ENCODE results near the gene LGALS9C. TPM values are rescaled to one million over a fixed set of nuclear protein-coding genes. Genes with fewer than 3 reads are reported as not detected.
"Not testable (repeated sequence)": the region's sequence is repeated elsewhere in the genome, so short reads cannot be mapped to it uniquely, and the experiment has no call there.

Gene LGALS9C
- total and polyA plus RNA-seq, 9 donors: 0.26 TPM; not detected in 8

DNA sequence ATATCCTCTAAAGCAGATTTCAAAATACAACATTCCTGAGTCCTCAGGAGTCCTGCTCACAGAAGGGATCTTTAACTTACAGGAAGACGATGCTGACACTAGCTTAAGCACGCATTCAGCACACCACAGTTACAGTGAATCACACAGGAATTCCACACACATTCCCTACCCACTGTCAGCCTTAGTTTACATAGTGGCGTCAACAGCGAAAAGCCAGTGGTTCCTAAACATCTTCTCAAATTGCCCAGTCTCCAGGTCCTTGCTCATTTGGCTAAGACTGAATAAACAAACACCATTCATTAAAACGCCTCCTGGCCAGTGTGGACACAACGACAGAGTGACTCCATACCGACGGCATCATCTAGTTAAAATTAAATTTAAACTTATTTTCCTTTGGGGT lies 17.6 kb upstream of the LGALS9C start:
- no CpG with 5 or more reads among the region's 8 CpGs for WGBS (ENCODE audit: insufficient coverage)
- H3K27me3 ChIP-seq (ENCODE audit: control insufficient read depth, insufficient read depth, low read length); H3K36me3 ChIP-seq (ENCODE audit: control insufficient read depth, insufficient read depth, low read length); H3K4me1 ChIP-seq (ENCODE audit: control insufficient read depth, insufficient read depth, low read length); H3K27ac ChIP-seq (ENCODE audit: low read length); H3K4me3 ChIP-seq (ENCODE audit: low read length); H3K9me3 ChIP-seq (replicated peaks; ENCODE audit: control insufficient read depth, low read depth, low read length): not testable (repeated sequence)
- peak; percentile 0 for DNase-seq

DNA sequence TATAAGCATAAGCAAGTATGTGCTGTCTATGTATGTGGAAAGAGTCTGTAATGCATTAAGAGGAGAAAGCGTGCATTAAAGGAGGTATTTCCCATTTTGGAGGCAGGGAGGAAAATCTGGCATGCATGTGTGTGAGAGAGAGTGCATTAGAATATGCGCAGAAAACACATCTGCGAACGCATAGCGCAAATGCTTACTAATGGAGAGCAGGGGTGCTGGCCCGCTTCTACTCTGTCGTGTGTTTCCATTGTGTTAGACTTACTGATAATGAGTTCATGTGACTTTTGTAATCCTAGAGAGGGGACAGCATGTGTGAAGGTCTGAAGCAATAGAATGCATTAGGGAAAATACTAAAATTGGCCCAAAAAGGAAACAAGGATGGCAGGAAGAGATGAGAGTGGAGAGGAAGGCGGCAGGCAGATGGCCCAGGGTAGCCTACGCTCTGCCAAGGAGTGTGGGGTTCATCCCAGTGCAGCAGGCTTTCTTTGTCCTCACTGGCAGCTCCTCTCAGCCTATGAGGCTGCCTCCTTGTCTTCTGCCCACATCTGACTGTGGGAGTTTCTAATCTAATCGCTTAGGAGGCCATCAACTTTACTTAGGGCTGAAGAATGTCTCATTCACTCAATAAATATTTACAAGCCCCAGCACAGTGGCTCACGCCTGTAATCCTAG lies 12.6 kb upstream of the LGALS9C start:
- H3K36me3 ChIP-seq (ENCODE audit: control insufficient read depth, insufficient read depth, low read length); H3K27ac ChIP-seq (ENCODE audit: low read length); H3K9me3 ChIP-seq (replicated peaks; ENCODE audit: control insufficient read depth, low read depth, low read length); H3K4me3 ChIP-seq (ENCODE audit: low read length); H3K27me3 ChIP-seq (ENCODE audit: control insufficient read depth, insufficient read depth, low read length); DNase-seq; H3K4me1 ChIP-seq (ENCODE audit: control insufficient read depth, insufficient read depth, low read length): not testable (repeated sequence)
- WGBS (ENCODE audit: insufficient coverage): 18% methylated on average over 3 of the region's 11 CpGs

DNA sequence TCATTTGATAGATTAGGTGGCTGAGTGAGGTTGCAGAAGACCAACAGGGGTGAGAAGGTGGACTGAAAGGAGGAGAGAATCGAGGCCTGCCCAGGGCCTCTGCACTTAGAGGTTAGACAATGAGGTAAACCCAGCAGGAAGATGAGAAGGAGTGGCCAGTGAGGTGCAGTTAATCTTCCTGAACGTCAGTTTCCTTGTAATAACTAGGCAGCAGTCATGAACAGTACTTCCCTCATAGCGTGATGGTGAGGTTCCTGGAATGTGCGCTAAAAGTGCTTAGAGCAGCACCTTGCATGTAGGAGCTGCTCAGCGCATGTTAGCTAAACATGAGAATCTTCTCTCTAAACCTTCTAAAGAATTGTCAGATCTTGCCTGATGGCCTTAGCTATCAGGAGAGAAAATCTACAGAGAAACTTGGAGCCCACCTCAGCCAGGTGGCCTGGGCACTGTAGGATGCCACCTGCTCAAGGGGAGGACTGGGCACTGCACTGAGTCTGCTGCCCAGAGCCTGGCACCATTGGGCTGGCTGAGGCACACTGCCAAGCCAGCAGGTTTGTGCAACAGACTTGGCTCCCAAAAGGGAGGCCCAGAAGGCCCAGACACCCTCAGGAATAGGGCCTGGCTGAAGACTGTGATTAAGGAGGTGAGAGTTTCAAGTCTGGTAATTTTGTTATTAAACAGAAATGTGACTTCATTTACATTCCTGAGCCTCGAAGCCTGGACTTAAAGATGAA lies 10.2 kb upstream of the LGALS9C start:
- not testable (repeated sequence) for H3K9me3 ChIP-seq (replicated peaks; ENCODE audit: control insufficient read depth, low read depth, low read length); H3K4me3 ChIP-seq (ENCODE audit: low read length); DNase-seq; H3K4me1 ChIP-seq (ENCODE audit: control insufficient read depth, insufficient read depth, low read length); H3K27ac ChIP-seq (ENCODE audit: low read length); H3K36me3 ChIP-seq (ENCODE audit: control insufficient read depth, insufficient read depth, low read length); H3K27me3 ChIP-seq (ENCODE audit: control insufficient read depth, insufficient read depth, low read length)
- no CpG with 5 or more reads among the region's 6 CpGs for WGBS (ENCODE audit: insufficient coverage)

DNA sequence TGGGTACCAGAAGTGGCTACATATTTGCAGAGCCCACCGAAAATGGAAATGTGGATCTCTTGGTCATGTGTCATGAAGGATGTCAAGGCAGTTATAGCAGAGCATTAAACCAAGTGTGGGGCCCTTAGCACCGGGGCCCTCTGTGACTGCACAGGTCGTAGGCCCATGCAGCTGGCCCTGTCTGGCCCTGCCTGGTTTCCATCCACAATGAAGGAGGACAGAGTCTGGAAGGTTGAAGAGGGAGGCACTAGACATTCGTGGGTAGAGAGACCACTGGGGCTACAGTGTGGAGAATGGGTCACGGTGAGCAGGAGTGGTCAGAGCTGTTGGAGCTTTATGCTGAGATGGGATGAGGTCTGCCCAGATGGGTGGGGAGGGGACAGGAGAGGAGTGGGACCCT lies 9.6 kb upstream of the LGALS9C start:
- H3K27me3 ChIP-seq (ENCODE audit: control insufficient read depth, insufficient read depth, low read length); H3K4me1 ChIP-seq (ENCODE audit: control insufficient read depth, insufficient read depth, low read length); H3K9me3 ChIP-seq (replicated peaks; ENCODE audit: control insufficient read depth, low read depth, low read length); H3K27ac ChIP-seq (ENCODE audit: low read length); H3K36me3 ChIP-seq (ENCODE audit: control insufficient read depth, insufficient read depth, low read length); DNase-seq; H3K4me3 ChIP-seq (ENCODE audit: low read length): not testable (repeated sequence)
- WGBS (ENCODE audit: insufficient coverage): no CpG with 5 or more reads among the region's 5 CpGs

DNA sequence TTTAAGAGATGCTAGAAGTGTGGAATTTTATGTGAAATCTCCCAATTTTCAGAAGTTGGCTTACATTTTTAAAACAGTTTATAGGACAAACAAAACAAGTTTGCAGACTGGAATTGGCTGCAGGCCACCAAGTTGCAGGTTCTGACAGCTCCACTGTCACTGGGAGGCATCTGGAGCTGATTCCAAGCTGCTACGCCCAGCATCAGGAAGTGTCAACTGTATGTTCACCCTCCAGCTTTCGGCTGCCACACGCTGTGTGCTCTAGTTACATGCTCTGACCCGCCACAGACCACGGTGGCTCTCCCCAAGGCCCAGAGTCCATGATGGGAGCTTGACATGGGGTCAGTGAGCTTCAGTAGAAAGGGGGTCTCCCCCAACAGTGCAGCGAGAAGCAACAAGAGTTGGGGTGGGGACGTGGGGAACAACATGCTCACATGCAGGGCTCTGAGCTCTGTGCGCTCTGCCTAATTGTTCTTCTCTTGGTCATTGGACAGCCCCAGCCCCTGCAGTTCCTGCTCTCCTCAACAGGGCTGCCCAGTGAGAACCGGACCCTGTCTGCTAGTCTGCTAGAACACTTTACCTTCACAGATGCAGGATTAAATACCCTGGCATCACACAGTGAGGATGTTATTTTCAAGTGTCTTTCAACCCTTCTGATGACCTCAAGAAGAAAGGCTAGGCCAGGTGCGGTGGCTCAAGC lies 8.0 kb upstream of the LGALS9C start:
- DNase-seq; H3K36me3 ChIP-seq (ENCODE audit: control insufficient read depth, insufficient read depth, low read length); H3K4me3 ChIP-seq (ENCODE audit: low read length); H3K4me1 ChIP-seq (ENCODE audit: control insufficient read depth, insufficient read depth, low read length); H3K9me3 ChIP-seq (replicated peaks; ENCODE audit: control insufficient read depth, low read depth, low read length); H3K27ac ChIP-seq (ENCODE audit: low read length); H3K27me3 ChIP-seq (ENCODE audit: control insufficient read depth, insufficient read depth, low read length): not testable (repeated sequence)
- WGBS (ENCODE audit: insufficient coverage): no CpG with 5 or more reads among the region's 10 CpGs

DNA sequence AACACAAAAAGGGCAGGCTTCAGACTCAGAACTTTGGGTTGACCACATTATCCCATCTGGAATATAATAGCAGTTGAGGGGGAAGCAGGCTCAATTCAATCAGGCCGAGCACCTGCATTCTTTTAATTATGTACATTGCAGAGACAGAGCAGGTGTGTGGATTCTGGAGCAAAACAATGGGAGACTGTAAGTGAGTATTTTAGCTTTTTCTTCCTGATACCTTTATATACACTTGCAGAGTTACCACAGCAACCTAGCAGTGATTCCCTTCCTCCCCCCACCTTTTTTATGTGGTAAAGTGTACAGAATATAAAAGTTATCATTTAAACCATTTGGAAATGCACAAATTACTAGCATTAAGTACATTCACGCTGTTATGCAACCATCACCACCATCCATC lies 6.8 kb upstream of the LGALS9C start:
- H3K4me1 ChIP-seq (ENCODE audit: control insufficient read depth, insufficient read depth, low read length); H3K27ac ChIP-seq (ENCODE audit: low read length); H3K9me3 ChIP-seq (replicated peaks; ENCODE audit: control insufficient read depth, low read depth, low read length); H3K27me3 ChIP-seq (ENCODE audit: control insufficient read depth, insufficient read depth, low read length); H3K36me3 ChIP-seq (ENCODE audit: control insufficient read depth, insufficient read depth, low read length); DNase-seq; H3K4me3 ChIP-seq (ENCODE audit: low read length): not testable (repeated sequence)
- no CpG with 5 or more reads among the region's 2 CpGs for WGBS (ENCODE audit: insufficient coverage)

DNA sequence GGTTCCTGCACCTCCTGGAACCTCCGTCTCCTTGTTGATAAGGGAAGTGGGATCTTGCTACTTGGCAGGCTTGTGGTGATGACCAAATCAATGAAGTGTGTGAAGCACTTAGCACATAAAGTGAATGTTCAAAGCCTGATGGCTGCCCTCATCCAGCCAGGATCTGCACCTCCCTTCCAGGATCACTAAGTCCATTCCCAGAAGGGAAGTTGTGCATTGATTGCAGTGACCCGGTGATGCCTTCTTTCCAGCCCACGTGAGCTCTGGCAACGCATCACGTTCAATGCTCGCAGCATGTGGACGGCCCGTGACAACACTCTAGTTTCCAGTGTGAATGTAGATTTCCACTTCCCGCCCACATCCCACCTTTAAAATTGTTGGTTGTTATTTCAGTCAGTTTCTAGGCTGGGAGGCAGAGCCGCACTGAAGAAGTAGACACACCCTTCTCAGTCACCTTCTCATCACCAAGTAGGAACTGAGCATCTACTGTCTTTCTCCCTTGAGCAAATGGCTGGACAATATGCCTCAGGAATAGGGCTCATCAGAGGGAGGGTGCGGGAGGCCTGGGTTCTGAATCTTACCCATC lies 6.2 kb upstream of the LGALS9C start:
- DNase-seq; H3K36me3 ChIP-seq (ENCODE audit: control insufficient read depth, insufficient read depth, low read length); H3K4me3 ChIP-seq (ENCODE audit: low read length); H3K27ac ChIP-seq (ENCODE audit: low read length); H3K9me3 ChIP-seq (replicated peaks; ENCODE audit: control insufficient read depth, low read depth, low read length); H3K27me3 ChIP-seq (ENCODE audit: control insufficient read depth, insufficient read depth, low read length); H3K4me1 ChIP-seq (ENCODE audit: control insufficient read depth, insufficient read depth, low read length): not testable (repeated sequence)
- WGBS (ENCODE audit: insufficient coverage): no CpG with 5 or more reads among the region's 11 CpGs

DNA sequence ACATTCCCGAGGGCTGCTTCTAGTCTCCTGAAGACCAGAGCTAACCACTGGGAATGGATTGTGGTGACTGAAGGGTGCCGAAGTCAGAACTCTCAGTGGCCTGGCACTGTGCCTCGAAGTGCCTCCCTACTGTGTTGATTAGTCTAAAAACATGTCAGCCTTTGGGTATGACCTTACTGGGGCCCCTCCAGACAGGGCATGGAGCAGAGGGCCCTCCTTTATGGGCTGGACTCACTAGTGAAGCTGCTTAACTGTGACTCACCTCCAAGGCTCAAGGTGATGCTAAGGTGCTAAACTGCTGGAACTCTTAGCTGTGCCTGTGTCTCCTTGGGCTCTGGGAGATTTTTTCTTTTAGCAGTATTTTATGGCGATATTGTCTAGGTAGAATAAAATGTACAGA lies 2.6 kb upstream of the LGALS9C start:
- H3K36me3 ChIP-seq (ENCODE audit: control insufficient read depth, insufficient read depth, low read length); H3K27ac ChIP-seq (ENCODE audit: low read length); H3K27me3 ChIP-seq (ENCODE audit: control insufficient read depth, insufficient read depth, low read length); H3K9me3 ChIP-seq (replicated peaks; ENCODE audit: control insufficient read depth, low read depth, low read length); H3K4me3 ChIP-seq (ENCODE audit: low read length); H3K4me1 ChIP-seq (ENCODE audit: control insufficient read depth, insufficient read depth, low read length); DNase-seq: not testable (repeated sequence)
- no CpG with 5 or more reads among the region's 4 CpGs for WGBS (ENCODE audit: insufficient coverage)

DNA sequence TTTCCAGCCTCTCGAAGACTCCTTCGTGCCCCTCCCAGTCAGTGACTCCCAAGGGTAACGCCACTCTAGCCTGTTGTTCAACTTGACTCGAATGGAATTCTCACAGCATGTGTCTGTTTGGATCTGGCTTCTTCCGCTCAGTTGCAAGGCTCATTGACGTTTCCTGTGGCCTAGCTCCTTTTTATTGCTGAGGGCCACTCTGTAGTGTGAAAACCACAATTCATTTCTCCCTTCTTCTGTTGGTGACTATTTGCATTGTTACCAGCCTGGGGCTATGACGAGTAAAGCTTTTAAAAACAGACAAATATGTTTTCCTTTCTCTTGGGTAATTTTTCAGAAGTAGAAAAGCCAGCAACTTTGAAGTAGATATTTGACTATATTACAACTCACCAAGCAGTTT lies 1.8 kb upstream of the LGALS9C start:
- H3K27me3 ChIP-seq (ENCODE audit: control insufficient read depth, insufficient read depth, low read length); DNase-seq; H3K4me3 ChIP-seq (ENCODE audit: low read length); H3K36me3 ChIP-seq (ENCODE audit: control insufficient read depth, insufficient read depth, low read length); H3K9me3 ChIP-seq (replicated peaks; ENCODE audit: control insufficient read depth, low read depth, low read length); H3K4me1 ChIP-seq (ENCODE audit: control insufficient read depth, insufficient read depth, low read length); H3K27ac ChIP-seq (ENCODE audit: low read length): not testable (repeated sequence)
- no CpG with 5 or more reads among the region's 7 CpGs for WGBS (ENCODE audit: insufficient coverage)

DNA sequence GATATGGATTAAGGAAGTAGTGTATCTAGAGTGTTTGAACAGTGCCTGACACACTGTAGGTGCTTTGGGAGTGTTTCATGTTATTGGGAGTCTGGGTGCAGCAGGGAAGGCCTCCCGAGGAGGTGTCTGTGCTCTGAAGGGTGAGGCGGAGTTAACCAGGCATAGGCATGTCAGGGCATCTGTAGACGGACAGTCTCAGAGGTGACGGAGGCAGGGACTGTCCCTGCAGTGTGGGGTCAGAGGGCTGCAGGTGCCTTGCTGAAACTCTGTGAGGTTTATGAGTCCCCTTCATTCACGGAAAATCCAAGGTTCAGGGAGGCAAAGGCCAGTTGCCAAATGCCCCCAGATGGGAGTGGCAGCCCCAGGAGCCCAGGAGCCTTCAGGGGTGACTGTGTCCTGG lies 778 bp downstream of the LGALS9C start:
- H3K4me1 ChIP-seq (ENCODE audit: control insufficient read depth, insufficient read depth, low read length); H3K4me3 ChIP-seq (ENCODE audit: low read length); H3K27me3 ChIP-seq (ENCODE audit: control insufficient read depth, insufficient read depth, low read length); H3K27ac ChIP-seq (ENCODE audit: low read length); H3K9me3 ChIP-seq (replicated peaks; ENCODE audit: control insufficient read depth, low read depth, low read length); H3K36me3 ChIP-seq (ENCODE audit: control insufficient read depth, insufficient read depth, low read length); DNase-seq: not testable (repeated sequence)
- no CpG with 5 or more reads among the region's 5 CpGs for WGBS (ENCODE audit: insufficient coverage)

All from muscle of leg (tissue), 11 donors.